PC-3 (cell line): ENCODE data around the gene TTYH2.

ENCODE experiments used
- EZH2 ChIP-seq: fragments of 300-600 bp; sonication (generic); IDR thresholded peaks from one replicate; pipeline ENCODE4 v1.6.1; 2017; ENCODE audit warnings: antibody characterized with exemption, mild to moderate bottlenecking, low read length; ENCODE audit not compliant: unreplicated experiment
- TF ChIP-seq, protein P1 (sequence below): fragments of 300-600 bp; sonication (generic); conservative IDR thresholded peaks from 2 replicates; pipeline ENCODE4 v1.5.1; 2017; ENCODE audit warnings: antibody characterized with exemption, low read depth, mild to moderate bottlenecking, low read length

DNA sequence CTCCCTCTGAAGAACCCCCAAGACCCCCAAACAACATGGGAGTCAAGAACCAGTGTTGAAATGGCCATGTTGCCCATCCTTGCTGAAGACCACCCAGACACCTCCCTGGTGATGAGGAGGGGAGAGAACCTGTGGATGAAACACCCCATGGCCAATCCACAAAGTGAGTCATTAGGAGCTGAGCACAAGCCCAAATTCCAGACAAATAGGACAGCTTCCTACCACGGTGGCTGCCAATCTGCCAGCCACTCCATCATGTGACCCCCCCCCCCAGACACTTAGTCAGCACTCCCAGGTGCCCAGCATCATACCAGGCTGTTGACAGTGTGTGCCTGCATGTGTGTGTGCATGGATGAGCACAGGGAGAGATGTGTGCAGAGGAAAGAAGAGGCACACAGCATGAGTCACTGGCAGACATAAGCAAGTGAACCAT lies 36.3 kb upstream of the TTYH2 start:
- TF ChIP-seq, protein P1, sequence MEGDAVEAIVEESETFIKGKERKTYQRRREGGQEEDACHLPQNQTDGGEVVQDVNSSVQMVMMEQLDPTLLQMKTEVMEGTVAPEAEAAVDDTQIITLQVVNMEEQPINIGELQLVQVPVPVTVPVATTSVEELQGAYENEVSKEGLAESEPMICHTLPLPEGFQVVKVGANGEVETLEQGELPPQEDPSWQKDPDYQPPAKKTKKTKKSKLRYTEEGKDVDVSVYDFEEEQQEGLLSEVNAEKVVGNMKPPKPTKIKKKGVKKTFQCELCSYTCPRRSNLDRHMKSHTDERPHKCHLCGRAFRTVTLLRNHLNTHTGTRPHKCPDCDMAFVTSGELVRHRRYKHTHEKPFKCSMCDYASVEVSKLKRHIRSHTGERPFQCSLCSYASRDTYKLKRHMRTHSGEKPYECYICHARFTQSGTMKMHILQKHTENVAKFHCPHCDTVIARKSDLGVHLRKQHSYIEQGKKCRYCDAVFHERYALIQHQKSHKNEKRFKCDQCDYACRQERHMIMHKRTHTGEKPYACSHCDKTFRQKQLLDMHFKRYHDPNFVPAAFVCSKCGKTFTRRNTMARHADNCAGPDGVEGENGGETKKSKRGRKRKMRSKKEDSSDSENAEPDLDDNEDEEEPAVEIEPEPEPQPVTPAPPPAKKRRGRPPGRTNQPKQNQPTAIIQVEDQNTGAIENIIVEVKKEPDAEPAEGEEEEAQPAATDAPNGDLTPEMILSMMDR: no peak; the same call in 1 of the 2 replicates
- no peak for TF ChIP-seq EZH2
